Epithelial cell of esophagus (primary cell): ENCODE measurements around the gene CACNG7.

Source experiments
- DNase-seq: peaks from one replicate; pipeline ENCODE4 v3.0.0; 2010; ENCODE audit warnings: low read depth
- H3K4me3 ChIP-seq: 2 replicates; pipeline ENCODE4 v1.5.1; 2011; ENCODE audit warnings: mild to moderate bottlenecking, low read length, control low read depth
- CTCF ChIP-seq: IDR thresholded peaks from 2 replicates; pipeline ENCODE4 v1.5.1; 2011; ENCODE audit warnings: low read depth, mild to moderate bottlenecking, low read length, control low read depth, inconsistent platforms; ENCODE audit not compliant: insufficient read depth; ENCODE audit errors: missing control alignments

CACNG7 gene

GRCh38 chr19:53983457-53984289, 74.6 kb downstream of the CACNG7 start:
- H3K4me3 ChIP-seq: no peak overlapping the region
- no peak for TF ChIP-seq CTCF
- no peak for DNase-seq

GRCh38 chr19:53985863-53986262, 76.8 kb downstream of the CACNG7 start:
- no peak for DNase-seq
- no peak overlapping the region for H3K4me3 ChIP-seq
- no peak for TF ChIP-seq CTCF

- no peak overlapping the region for H3K4me3 ChIP-seq
- no peak for TF ChIP-seq CTCF
- no peak for DNase-seq
Observed at GRCh38 chr19:53988981-53989380, 79.9 kb downstream of the CACNG7 start.

- no peak for TF ChIP-seq CTCF
- DNase-seq: no peak
- no peak overlapping the region for H3K4me3 ChIP-seq
Observed at GRCh38 chr19:53989600-53990533, 80.8 kb downstream of the CACNG7 start.

- no peak for TF ChIP-seq CTCF
- DNase-seq: no peak
- no peak within 1 kb of the TSS for H3K4me3 ChIP-seq
Observed at GRCh38 chr19:53991224-53992113, 82.4 kb downstream of the CACNG7 start, which contains the start of gene CACNG6. CACNG6 (plus strand) TSS chr19:53991637; CDS start chr19:53992878, 1,241 bp downstream.

- DNase-seq: no peak
- TF ChIP-seq CTCF: no peak
- no peak overlapping the region for H3K4me3 ChIP-seq
Observed at GRCh38 chr19:53992211-53992610, 83.1 kb downstream of the CACNG7 start.
